Hematopoietic multipotent progenitor cell treated with erythropoietin and hydrocortisone succinate and interleukin-3 and kit ligand, for 8 days (in vitro differentiated cells): Measurements from ENCODE around the gene PPP1R12C.
"Not testable (repeated sequence)": the region's sequence is repeated elsewhere in the genome, so short reads cannot be mapped to it uniquely, and the experiment has no call there.

Experiments
- DNase-seq: peaks from one replicate; pipeline ENCODE4 v3.0.0-alpha.2; 2015

Gene PPP1R12C

GRCh38 chr19:55109527-55110291 lies 7.7 kb downstream of the PPP1R12C start:
- DNase-seq = no peak

- DNase-seq = not testable (repeated sequence)
Measured at GRCh38 chr19:55107252-55107651, 10.2 kb downstream of the PPP1R12C start.

- no peak for DNase-seq
Measured at GRCh38 chr19:55106591-55106990, 10.8 kb downstream of the PPP1R12C start.

GRCh38 chr19:55105237-55105636 lies 12.2 kb downstream of the PPP1R12C start:
- no peak for DNase-seq

GRCh38 chr19:55103190-55103589 lies 14.2 kb downstream of the PPP1R12C start:
- no peak for DNase-seq

GRCh38 chr19:55101261-55101660 lies 16.2 kb downstream of the PPP1R12C start:
- no peak for DNase-seq

- no peak for DNase-seq
Measured at GRCh38 chr19:55099557-55100506, 17.6 kb downstream of the PPP1R12C start.

- DNase-seq = no peak
Measured at GRCh38 chr19:55098716-55099556, 18.5 kb downstream of the PPP1R12C start.

- peak; percentile 26 for DNase-seq
Measured at GRCh38 chr19:55097864-55098715, 19.3 kb downstream of the PPP1R12C start.

- no peak for DNase-seq
Measured at GRCh38 chr19:55096061-55096701, 21.3 kb downstream of the PPP1R12C start.

- DNase-seq = no peak
Measured at GRCh38 chr19:55095260-55096060, 22.0 kb downstream of the PPP1R12C start.

GRCh38 chr19:55094456-55095259 lies 22.8 kb downstream of the PPP1R12C start:
- no peak for DNase-seq

- DNase-seq = no peak
Measured at GRCh38 chr19:55092423-55093318, 24.8 kb downstream of the PPP1R12C start.

- no peak for DNase-seq
Measured at GRCh38 chr19:55091955-55092354, 25.5 kb downstream of the PPP1R12C start.

- no peak for DNase-seq
Measured at GRCh38 chr19:55091126-55091910, 26.1 kb downstream of the PPP1R12C start.

GRCh38 chr19:55090564-55090963 lies 26.9 kb downstream of the PPP1R12C start:
- no peak for DNase-seq

- DNase-seq = no peak
Measured at GRCh38 chr19:55089342-55089944, 28.0 kb downstream of the PPP1R12C start.
